DMS 273 (cell line): ENCODE results near the gene RCN1.
"Not testable (repeated sequence)": the region's sequence is repeated elsewhere in the genome, so short reads cannot be mapped to it uniquely, and the experiment has no call there.

ENCODE experiments used
- DNase-seq: peaks from one replicate; lab custom pipeline; 2025; ENCODE audit not compliant: unreplicated experiment; lab: John Stamatoyannopoulos, UW

RCN1 gene

DNA sequence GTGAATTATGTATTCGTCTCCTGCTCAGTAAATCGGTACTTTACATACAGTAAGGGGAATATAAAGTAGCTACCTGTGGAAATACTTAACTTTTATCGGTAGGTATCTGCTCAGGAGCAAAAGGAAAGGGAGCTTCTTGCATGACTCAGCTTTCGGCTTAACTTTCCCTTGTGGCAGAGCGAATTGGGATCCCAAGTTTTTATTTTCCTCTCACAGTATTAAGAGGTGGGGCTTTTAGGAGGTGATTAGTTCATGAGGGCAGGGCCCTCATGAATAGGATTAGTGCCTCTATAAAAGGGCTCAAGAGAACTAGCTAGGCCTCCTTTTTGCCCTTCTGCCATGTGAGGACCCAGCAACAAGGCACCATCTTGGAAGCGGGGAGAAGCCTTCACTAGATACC lies 18.7 kb downstream of the RCN1 start:
- DNase-seq: no peak

GRCh38 chr11:32110795-32111194 lies 19.9 kb downstream of the RCN1 start:
- no peak for DNase-seq

DNA sequence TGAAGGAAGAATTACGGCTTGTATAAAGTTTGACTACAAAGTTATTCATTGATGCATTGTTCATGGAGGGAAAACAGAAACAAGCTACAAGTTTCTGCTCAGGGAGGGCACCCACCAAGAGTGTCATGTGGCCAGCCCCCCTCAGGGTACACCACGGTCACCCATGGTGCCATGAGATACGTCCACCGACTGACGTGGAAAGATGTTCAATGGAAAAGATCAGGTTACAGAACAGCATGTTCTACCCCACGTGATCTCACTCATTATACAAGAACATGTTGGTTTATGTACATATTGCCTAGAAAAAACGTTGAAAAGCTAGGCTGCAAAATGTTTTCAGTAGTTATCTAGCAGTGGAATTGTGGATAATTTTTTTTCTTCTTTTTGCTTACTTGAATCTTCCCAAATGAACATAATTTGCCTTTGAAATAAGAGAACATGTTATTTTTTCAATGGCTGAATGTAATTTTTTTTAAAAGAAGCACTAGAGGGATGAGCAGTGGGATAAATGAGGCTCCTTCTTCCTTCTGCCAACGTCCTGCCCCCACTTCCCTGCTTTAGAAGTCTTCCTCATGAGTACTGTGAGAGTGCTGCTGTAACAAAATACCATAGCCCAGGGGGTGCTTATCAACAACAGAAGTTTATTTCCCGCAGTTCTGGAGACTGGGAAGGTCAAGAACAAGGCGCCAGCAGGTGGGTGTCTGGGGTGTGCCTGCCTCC lies 22.5 kb downstream of the RCN1 start:
- DNase-seq: peak; percentile 77

GRCh38 chr11:32113920-32114203 lies 23.0 kb downstream of the RCN1 start:
- no peak for DNase-seq

- DNase-seq: peak; percentile 17
Measured at GRCh38 chr11:32115446-32115845, 24.6 kb downstream of the RCN1 start.

- no peak for DNase-seq
Measured at GRCh38 chr11:32116668-32117067, 25.8 kb downstream of the RCN1 start.

- DNase-seq: no peak
Measured at GRCh38 chr11:32118025-32118974, 27.4 kb downstream of the RCN1 start.

DNA sequence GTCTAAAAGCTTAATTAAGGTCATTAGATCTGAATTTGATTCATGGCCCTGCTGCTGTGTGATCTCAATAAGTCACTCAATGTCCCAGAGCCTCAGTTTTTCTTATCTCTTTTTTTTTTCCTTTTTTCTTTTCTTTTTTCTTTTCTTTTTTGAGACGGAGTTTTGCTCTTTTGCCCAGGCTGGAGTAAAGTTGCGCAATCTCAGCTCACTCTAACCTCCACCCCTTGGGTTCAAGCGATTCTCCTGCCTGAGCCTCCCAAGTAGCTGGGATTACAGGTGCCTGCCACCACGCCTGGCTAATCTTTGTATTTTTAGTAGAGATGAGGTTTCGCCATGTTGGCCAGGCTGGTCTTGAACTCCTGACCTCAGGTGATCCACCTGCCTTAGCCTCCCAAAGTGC lies 28.3 kb downstream of the RCN1 start:
- not testable (repeated sequence) for DNase-seq

DNA sequence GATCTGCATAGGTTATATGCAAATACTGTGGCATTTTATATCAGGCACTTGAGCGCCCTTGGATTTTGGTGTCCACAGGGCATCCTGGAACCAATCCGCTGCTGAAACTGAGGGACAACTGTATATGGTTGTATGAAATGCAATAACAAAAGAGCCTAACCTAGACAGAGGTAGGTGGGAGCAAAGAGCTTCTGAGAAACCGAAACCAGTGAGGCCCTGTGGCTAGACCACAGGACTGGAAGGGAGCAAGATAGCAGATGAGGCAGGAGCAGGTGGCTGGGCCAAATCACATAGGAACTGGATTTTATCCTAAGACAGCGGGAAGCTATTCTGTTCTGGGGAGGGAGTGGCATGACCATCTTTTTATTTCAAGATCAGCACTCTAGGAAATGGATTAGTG lies 30.1 kb downstream of the RCN1 start:
- no peak for DNase-seq

DNA sequence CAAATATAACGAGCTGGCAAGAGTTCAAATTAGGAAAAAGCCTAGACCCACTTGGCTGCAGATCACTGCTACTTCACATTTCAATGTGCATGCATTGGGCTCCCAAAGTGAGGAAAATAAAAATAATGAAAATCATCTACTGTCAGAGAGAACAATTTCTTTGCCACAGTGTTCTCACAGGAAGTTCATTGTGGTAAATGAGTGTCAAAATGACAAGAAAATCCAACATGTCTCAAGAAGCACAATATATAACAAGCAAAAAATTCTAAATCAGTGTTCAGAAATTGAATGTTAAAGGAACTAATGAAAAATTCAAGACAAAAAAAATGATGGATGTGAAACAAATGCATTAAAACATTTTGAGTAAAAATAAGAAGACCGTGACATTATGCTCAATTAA lies 31.3 kb downstream of the RCN1 start:
- DNase-seq: no peak

GRCh38 chr11:32131321-32131720 lies 40.4 kb downstream of the RCN1 start:
- DNase-seq: no peak

GRCh38 chr11:32136657-32137056 lies 45.8 kb downstream of the RCN1 start:
- no peak for DNase-seq

DNA sequence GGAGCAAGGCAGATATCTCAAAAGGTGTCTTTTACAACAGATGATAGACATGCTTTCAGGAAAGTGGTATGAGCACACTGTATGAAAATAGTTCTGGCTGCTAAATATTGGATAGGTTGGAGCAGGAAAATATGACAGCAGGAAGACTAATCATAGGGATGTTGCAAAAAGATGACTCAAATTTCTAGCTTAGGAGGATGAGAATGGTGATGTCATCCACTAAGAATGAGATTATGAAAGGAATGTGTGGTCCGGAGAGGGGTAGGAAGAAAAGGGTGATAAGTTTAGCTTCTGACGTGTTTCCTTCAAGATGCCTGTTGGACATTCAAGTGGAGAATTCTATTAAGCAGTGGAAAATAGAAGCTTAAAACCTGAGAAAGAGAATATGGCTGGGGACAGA lies 46.4 kb downstream of the RCN1 start:
- DNase-seq: no peak

- DNase-seq: no peak
Measured at GRCh38 chr11:32137869-32138268, 47.0 kb downstream of the RCN1 start.

DNA sequence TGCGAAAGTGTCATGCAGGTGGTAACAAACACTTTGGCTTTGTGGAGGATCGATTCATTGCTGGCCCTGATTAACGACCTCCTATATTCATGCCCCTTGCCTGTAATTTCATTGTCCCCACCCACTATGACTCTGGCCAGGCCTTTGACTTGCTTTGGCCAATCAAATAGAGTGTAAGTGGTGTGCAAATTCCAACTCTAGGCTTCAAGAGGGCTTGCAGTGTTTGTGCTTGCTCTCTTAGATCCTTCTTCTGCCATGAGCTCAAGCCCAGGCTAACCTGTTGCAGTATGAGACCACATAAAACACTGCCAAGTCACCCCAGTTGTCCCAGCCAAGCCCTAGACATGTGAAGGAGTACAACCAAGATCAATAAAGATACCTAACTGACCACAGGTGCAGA lies 48.0 kb downstream of the RCN1 start:
- no peak for DNase-seq

- no peak for DNase-seq
Measured at GRCh38 chr11:32139896-32140520, 49.1 kb downstream of the RCN1 start.

GRCh38 chr11:32141745-32142546 lies 51.1 kb downstream of the RCN1 start:
- DNase-seq: no peak

- DNase-seq: no peak
Measured at GRCh38 chr11:32143378-32143777, 52.5 kb downstream of the RCN1 start.

DNA sequence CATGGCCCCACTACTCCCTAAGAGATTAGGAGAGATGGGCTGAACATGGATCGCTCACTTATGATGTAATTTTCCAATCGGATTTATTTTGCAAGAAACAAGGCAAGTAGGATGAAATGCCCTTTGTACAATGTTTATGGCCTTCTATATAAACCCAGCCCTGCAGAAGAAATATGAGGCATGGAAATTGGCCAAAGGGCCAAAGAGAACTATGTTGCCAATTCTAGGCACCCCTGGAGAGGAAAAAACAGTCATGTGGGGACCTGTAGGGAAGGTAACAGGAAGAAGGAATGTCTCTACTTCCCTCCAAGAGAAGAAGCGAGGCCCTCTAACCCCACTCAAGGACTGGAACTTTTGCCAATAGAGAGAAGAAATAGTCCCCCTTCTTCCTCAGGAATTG lies 54.4 kb downstream of the RCN1 start:
- DNase-seq: no peak

GRCh38 chr11:32148895-32149294 lies 58.0 kb downstream of the RCN1 start:
- DNase-seq: no peak

- DNase-seq: no peak
Measured at GRCh38 chr11:32149748-32150147, 58.9 kb downstream of the RCN1 start.
